Measurements from ENCODE around the gene TULP4. TPM values are rescaled to one million over a fixed set of nuclear protein-coding genes. Genes with fewer than 3 reads are reported as not detected.

TULP4 gene
- total and polyA plus RNA-seq, 8 donors, result 18.6 to 86.8 (median 21.7) TPM

DNA sequence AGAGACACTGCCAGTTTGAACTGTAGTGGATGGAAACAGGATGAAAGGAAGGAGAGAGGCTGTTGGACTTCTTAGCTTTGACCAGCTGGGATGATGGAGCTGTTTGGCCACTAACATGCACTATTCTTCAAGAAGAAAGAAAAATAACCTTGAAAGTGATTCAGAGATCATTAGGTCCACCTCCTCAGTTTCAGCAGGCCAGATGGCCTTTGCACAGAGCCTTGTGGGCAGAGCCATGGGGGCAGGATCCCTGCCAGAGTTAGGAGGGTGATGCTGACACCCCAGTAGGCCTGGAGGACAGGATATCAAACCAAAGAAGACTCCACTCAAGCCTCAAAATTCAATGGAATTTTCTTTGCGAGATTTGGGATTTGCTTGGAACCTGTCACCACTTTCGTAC lies 173.2 kb downstream of the TULP4 start:
- Histone ChIP-seq H3K4me1 (no peaks in the 10 kb centered on the region), H3K9me3 (no peaks in the 10 kb centered on the region), H3K36me3 (peaks cover 0 to 50% of the 10 kb centered on the region in 2 donors), H3K4me3 (no peak overlapping the region), H3K27ac (no peak overlapping the region), H3K27me3 (no peaks in the 10 kb centered on the region)
- TF ChIP-seq, protein P1, sequence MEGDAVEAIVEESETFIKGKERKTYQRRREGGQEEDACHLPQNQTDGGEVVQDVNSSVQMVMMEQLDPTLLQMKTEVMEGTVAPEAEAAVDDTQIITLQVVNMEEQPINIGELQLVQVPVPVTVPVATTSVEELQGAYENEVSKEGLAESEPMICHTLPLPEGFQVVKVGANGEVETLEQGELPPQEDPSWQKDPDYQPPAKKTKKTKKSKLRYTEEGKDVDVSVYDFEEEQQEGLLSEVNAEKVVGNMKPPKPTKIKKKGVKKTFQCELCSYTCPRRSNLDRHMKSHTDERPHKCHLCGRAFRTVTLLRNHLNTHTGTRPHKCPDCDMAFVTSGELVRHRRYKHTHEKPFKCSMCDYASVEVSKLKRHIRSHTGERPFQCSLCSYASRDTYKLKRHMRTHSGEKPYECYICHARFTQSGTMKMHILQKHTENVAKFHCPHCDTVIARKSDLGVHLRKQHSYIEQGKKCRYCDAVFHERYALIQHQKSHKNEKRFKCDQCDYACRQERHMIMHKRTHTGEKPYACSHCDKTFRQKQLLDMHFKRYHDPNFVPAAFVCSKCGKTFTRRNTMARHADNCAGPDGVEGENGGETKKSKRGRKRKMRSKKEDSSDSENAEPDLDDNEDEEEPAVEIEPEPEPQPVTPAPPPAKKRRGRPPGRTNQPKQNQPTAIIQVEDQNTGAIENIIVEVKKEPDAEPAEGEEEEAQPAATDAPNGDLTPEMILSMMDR (IDR thresholded peaks at IDR 0.05), result no peak
- DNase-seq (no peak), ATAC-seq (no peak)
- intact Hi-C loops (cut with DNase I), result no loop called here

DNA sequence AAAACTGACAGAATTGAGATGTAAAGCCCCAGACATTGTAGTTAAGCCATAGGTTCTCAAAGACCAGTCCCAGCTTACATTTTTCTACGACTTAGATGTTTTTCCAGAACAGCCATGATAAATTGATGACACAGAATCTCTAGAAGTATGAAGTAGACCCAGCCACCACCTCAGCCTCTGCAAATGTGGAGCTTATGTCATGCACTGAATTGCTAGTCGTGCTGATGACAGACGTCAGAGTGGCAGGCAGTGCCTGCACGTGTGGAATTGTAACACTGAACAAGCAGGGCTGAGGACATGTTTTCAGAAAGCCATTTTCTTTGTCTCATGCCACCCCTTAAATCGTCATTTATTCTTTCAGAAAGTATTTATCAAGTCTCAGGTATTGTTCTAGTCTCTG lies 175.2 kb downstream of the TULP4 start:
- Histone ChIP-seq H3K4me3 (no peak overlapping the region), H3K27ac (no peak overlapping the region), H3K4me1 (no peaks in the 10 kb centered on the region), H3K27me3 (no peaks in the 10 kb centered on the region), H3K36me3 (peaks cover 0 to 29% of the 10 kb centered on the region in 2 donors), H3K9me3 (no peaks in the 10 kb centered on the region)
- intact Hi-C loops (cut with DNase I), result no loop called here
- TF ChIP-seq, protein P1 (IDR thresholded peaks at IDR 0.05), result no peak
- no peak for DNase-seq
- ATAC-seq, result no peak

DNA sequence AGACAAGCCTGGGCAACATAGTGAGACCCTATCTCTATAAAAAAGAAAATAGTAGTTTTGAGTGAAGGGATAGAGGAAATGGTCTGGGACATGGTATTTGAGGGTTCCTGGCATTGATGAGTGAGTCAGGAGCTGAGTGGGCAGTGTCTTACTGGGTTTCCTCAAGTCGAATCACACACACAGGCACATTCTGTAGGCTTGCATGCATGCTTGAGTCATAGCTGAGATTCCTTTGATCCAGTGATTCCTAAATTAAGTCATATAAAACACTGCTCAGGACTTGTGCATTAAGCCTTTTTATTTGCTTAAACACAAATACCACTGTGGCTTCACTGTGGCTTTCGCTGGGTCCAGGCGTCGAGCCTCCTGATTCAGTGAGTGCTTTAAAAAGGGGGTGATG lies 175.8 kb downstream of the TULP4 start:
- H3K9me3 ChIP-seq, result no peaks in the 10 kb centered on the region
- H3K27me3 ChIP-seq, result no peaks in the 10 kb centered on the region
- DNase-seq, result no peak
- H3K36me3 ChIP-seq, result peaks cover 0 to 23% of the 10 kb centered on the region in 2 donors
- intact Hi-C loops (cut with DNase I), result no loop called here
- ATAC-seq, result peak; percentile 50
- TF ChIP-seq, protein P1 (IDR thresholded peaks at IDR 0.05), result no peak
- H3K4me3 ChIP-seq, result no peak overlapping the region
- no peaks in the 10 kb centered on the region for H3K4me1 ChIP-seq
- H3K27ac ChIP-seq, result no peak overlapping the region

DNA sequence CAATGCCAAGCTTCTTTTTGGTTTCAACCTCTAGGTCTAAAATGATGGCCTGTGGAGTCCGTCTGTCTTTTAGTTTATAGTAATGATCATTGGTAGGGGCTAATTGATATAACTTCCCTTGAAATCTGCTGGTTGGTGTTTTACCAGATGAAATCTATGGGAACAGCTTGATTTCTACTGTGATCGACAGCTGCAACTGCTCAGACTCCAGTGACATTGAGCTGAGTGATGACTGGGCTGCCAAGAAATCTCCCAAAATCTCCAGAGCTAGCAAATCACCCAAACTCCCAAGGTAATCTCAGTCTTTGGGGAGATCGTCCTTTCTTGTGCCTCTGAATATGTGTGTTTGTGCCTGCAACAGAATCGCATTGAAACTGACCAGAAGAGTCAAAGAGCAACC lies 177.2 kb downstream of the TULP4 start:
- no peaks in the 10 kb centered on the region for H3K27me3 ChIP-seq
- DNase-seq (no peak), ATAC-seq (no peak)
- TF ChIP-seq, protein P1 (IDR thresholded peaks at IDR 0.05), result no peak
- H3K9me3 ChIP-seq, result no peaks in the 10 kb centered on the region
- H3K4me1 ChIP-seq, result no peaks in the 10 kb centered on the region
- H3K27ac ChIP-seq, result no peak overlapping the region
- H3K4me3 ChIP-seq, result no peak overlapping the region
- intact Hi-C loops (cut with DNase I), result no loop called here
- H3K36me3 ChIP-seq, result peaks cover 0 to 21% of the 10 kb centered on the region in 2 donors

DNA sequence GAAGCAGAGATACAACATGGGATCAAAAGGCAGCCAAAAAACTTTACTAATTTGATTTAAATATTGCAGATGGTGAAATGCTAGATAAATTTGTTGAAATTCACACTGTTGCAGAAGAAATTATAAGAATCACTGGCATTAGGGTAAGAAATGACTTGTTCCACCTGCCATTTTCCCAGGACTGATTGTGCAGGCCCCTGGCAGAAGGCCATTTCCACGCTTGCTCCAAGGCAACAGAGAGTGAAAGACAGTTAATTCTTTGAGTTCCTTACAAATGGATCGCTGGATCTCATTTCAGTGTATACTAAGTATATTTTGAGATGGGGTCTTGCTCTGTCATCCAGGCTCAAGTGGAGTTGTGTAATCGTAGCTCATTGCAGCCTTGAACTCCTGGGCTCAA lies 180.6 kb downstream of the TULP4 start:
- ATAC-seq (no peak), DNase-seq (no peak)
- no peaks in the 10 kb centered on the region for H3K27me3 ChIP-seq
- no peaks in the 10 kb centered on the region for H3K4me1 ChIP-seq
- H3K36me3 ChIP-seq, result peaks cover 0 to 20% of the 10 kb centered on the region in 2 donors
- H3K27ac ChIP-seq, result no peak overlapping the region
- no peak overlapping the region for H3K4me3 ChIP-seq
- TF ChIP-seq, protein P1 (IDR thresholded peaks at IDR 0.05), result no peak
- intact Hi-C loops (cut with DNase I), result no loop called here
- H3K9me3 ChIP-seq, result no peaks in the 10 kb centered on the region
